Lower lobe of right lung (tissue), 2 donors: Measurements from ENCODE around the gene GPSM3. TPM values are rescaled to one million over a fixed set of nuclear protein-coding genes. Genes with fewer than 3 reads are reported as not detected.

ENCODE experiments used
- ATAC-seq, 2 donors: fragments of 200-7000 bp; cut with Tn5 transposase; one replicate each; pipeline ENCODE4 v1.9.1; 2020 to 2022; ENCODE audit warnings: mild to moderate bottlenecking in 2 of 2, moderate library complexity in 2 of 2
- DNase-seq: peaks from one replicate; pipeline ENCODE4 v3.0.0-alpha.2; 2020
- H3K27ac ChIP-seq: fragments of 200-600 bp; one replicate; pipeline ENCODE4 v1.8.0; 2022
- H3K27me3 ChIP-seq: fragments of 200-600 bp; one replicate; pipeline ENCODE4 v1.8.0; 2022; ENCODE audit warnings: low read depth
- H3K36me3 ChIP-seq: fragments of 200-600 bp; one replicate; pipeline ENCODE4 v1.8.0; 2022; ENCODE audit warnings: mild to moderate bottlenecking
- H3K4me1 ChIP-seq: fragments of 200-600 bp; one replicate; pipeline ENCODE4 v1.8.0; 2022
- H3K4me3 ChIP-seq: fragments of 200-600 bp; one replicate; pipeline ENCODE4 v1.8.0; 2022; ENCODE audit warnings: mild to moderate bottlenecking
- H3K9me3 ChIP-seq: fragments of 200-600 bp; one replicate; pipeline ENCODE4 v1.8.0; 2022
- intact Hi-C: fragments of 100-400 bp; cut with DNase I; formaldehyde crosslinking; loops from one replicate; pipeline ENCODE4 v1.11.0; 2022
- total RNA-seq: library from RNA; stranded (reverse); fragmentation: NEBNext Ultra II Directional; extraction: Animal tissue kit (Norgen Biotek cat#: 25700); gene quantifications from one replicate; pipeline ENCODE4 v1.2.1, GENCODE V29; 2021
- TF ChIP-seq, protein P1 (sequence below): fragments of 200-600 bp; IDR thresholded peaks from one replicate; pipeline ENCODE4 v1.8.0; 2022; ENCODE audit warnings: antibody characterized with exemption, mild to moderate bottlenecking
- donor health status: DM: no; HTN: yes; CAD: no; lungs with severe emphysema.

GPSM3 gene
- total RNA-seq, 1 donor from 2014 or later = 76.2 TPM

DNA sequence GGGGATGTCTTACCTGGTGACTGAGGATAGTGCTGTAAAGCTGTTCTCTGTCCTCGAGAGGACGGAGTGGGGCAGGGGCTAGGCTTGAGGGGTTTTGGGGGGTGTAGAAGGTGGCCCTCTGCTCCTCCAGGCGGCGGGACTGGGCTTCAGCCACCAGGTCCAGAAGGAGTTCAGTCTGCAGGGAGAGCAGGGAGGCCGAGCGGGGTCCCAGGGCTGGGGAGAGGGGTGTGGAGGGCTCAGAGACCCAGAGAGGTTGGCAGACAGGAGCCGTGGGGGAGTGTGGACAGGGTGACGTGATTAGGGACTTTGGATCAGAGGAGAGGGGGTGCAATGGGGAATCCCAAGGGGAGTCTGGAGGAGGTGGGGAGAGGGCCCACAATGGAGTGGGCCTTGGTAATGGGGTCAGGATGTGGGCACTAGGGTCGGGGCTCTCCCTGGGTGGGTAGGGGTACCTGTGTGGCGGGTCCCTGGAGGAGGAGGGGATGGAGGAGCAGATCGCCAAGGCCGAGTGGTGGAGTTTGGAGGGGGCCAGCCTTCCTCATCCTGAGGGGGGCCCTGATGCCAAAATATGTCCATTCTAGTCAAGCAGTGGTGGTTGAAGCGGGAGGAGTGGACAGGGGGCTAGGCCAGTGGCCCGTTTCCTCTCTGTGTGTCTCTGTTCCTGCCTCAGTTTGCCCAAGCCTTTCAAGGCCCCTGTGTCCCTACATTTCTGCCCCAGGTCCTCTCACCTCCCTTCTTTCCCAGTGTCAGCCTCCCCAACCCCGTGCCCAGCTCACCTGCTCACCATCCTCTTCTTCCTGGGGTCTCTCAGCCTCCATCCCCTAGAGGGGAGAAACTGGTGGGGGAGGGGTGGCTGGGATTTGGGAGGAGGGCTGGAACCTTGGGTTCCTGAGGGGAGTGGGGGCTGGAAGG lies 491 bp downstream of the GPSM3 start:
- H3K4me3 ChIP-seq = peak overlapping the region; percentile 76
- DNase-seq (no peak), ATAC-seq (no peak)
- H3K27ac ChIP-seq = peak overlapping the region; percentile 91
- H3K27me3 ChIP-seq = no peaks in the 10 kb centered on the region
- no peaks in the 10 kb centered on the region for H3K9me3 ChIP-seq
- H3K36me3 ChIP-seq = peaks cover 16% of the 10 kb centered on the region
- intact Hi-C loops = no loop called here
- TF ChIP-seq, protein P1, sequence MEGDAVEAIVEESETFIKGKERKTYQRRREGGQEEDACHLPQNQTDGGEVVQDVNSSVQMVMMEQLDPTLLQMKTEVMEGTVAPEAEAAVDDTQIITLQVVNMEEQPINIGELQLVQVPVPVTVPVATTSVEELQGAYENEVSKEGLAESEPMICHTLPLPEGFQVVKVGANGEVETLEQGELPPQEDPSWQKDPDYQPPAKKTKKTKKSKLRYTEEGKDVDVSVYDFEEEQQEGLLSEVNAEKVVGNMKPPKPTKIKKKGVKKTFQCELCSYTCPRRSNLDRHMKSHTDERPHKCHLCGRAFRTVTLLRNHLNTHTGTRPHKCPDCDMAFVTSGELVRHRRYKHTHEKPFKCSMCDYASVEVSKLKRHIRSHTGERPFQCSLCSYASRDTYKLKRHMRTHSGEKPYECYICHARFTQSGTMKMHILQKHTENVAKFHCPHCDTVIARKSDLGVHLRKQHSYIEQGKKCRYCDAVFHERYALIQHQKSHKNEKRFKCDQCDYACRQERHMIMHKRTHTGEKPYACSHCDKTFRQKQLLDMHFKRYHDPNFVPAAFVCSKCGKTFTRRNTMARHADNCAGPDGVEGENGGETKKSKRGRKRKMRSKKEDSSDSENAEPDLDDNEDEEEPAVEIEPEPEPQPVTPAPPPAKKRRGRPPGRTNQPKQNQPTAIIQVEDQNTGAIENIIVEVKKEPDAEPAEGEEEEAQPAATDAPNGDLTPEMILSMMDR = no peak
- peaks cover 73% of the 10 kb centered on the region for H3K4me1 ChIP-seq

DNA sequence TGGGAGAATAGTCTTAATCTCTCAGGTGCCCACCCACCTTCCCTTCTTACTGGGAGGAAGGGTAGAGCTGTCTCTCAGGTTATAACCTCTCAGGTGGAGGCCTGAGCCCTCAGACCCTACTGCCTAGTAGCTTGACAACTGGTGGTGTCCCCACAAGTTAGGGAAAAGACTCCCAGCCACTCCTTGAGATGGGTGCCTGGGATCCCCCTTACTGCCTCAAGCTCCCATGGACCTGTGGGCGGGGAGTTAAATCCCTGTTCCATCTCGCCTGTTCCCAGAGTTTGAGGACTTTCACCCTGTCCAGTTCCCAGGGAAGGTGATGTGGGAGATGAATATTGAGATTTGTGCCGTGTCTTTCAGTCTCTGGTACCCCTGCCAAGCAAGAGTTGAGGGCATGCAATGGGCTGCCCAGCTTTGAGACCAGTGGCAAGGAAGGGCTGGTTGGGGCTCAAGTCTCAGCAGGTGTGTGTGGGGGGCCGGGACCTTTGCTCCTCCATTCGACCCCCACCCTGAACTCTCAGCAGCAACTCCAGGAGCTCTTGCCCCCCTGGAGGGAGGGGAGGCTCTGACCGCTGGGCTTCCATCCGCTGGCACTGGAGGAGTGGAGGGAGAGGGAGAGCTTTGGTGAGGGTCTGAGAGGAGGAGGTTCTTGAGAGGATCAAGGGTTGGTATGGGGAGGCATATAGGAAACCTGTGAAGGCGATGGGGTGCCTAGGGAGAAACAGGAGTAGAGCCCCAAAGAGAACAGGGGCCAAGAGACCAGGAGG lies 1.3 kb downstream of the GPSM3 start:
- H3K9me3 ChIP-seq = no peaks in the 10 kb centered on the region
- ATAC-seq (no peak), DNase-seq (no peak)
- peak overlapping the region; percentile 91 for H3K27ac ChIP-seq
- intact Hi-C loops = no loop called here
- H3K4me1 ChIP-seq = peaks cover 72% of the 10 kb centered on the region
- TF ChIP-seq, protein P1 = no peak
- H3K4me3 ChIP-seq = peak overlapping the region; percentile 76
- H3K36me3 ChIP-seq = peaks cover 24% of the 10 kb centered on the region
- no peaks in the 10 kb centered on the region for H3K27me3 ChIP-seq

DNA sequence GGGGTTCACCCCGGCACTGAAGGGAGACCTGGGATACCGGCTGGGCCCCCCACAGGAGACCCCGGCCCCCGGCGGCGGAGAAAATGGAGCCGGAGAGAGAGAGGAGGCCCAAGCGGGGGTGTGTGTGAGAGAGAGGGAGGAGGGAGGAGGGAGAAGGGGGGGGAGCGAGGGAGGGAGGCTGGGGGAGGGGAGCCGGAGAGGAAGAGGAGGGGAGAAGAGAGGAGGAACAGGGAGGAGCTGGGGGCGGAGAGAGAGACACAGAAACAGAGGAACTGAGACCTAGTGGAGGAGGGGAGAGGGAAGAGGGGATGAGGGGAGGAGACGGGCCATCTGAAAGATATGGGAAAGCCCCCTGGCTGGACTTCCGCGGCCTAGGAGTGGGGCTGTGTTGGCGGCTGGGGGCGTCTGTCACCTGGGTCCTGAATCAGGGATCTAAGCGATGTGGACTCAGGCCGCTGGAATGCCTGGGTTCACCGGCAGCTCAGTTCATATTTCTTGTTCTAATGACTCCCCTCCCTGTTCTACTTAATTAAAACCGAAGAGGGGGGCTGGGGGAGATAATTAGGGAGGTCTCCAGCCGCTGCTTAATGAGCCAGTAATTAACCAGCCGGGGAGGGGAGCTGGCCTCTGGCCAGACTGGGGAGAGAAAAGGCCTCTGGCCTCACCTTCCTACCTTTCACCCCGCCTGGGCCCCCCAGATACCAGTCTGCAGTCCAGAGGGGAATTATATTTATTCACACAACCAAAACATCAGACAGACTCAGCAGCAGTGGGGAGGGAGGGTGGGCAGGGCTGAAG lies 2.2 kb downstream of the GPSM3 start, which contains the start of gene PBX2:
Gene PBX2, minus strand, starts transcription at position 149 of the 798 bp plus-strand sequence. CDS start 287 bp downstream, outside the sequence.
- no peaks in the 10 kb centered on the region for H3K9me3 ChIP-seq
- TF ChIP-seq, protein P1 = no peak
- peak within 1 kb of the TSS; percentile 91 for H3K27ac ChIP-seq
- ATAC-seq = peak; percentile 81 to 84
- peaks cover 26% of the 10 kb centered on the region for H3K36me3 ChIP-seq
- peak; percentile 91 for DNase-seq
- H3K4me3 ChIP-seq = peak within 1 kb of the TSS; percentile 76
- intact Hi-C loops = no loop called here
- H3K27me3 ChIP-seq = no peaks in the 10 kb centered on the region
- H3K4me1 ChIP-seq = peaks cover 71% of the 10 kb centered on the region

DNA sequence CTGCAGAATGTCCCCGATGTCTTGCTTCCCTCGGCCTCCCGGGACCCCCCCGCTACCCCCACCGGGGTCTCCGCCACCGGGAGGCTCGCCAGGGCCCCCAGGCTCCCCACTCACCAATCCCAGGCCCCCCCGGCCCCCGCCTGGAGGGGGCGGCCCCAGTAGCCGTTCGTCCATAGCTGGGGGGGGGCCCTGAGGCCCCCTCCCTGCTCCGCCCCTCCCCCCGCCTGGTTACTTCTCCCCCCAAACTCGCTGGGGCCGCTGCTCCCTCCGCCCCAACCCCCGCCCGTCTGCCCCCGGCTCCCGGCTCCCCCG lies 2.7 kb downstream of the GPSM3 start:
- ATAC-seq = peak; percentile 1 to 7
- TF ChIP-seq, protein P1 = no peak
- intact Hi-C loops = no loop called here

More for the DNA sequence above, 2.7 kb downstream of the GPSM3 start:
- peak overlapping the region; percentile 91 for H3K27ac ChIP-seq
- no peaks in the 10 kb centered on the region for H3K9me3 ChIP-seq
- peaks cover 26% of the 10 kb centered on the region for H3K36me3 ChIP-seq
- DNase-seq = no peak
- H3K27me3 ChIP-seq = no peaks in the 10 kb centered on the region
- H3K4me3 ChIP-seq = peak overlapping the region; percentile 76
- peaks cover 66% of the 10 kb centered on the region for H3K4me1 ChIP-seq
